GM12878 (cell line): ENCODE results near the gene WDR43. TPM values are rescaled to one million over a fixed set of nuclear protein-coding genes. Genes with fewer than 3 reads are reported as not detected.

Experiments
- ATAC-seq: fragments of 200-7000 bp; cut with Tn5 transposase; 3 replicates; pipeline ENCODE4 v1.9.1; 2020; ENCODE audit warnings: mild to moderate bottlenecking, moderate library complexity
- BruUV-seq: library from RNA; stranded (reverse); fragments of 400-500 nt; replicated peaks from 2 replicates; lab custom pipeline; 2021; lab: Mats Ljungman, UMichigan
- CTCF ChIA-PET: fragments of 300-600 bp; sonication (Branson Sonifier 250); formaldehyde crosslinking; extraction: SDS; loops from one replicate; lab custom pipeline; 2021; ENCODE audit warnings: inconsistent platforms; lab: Yijun Ruan, JAX
- POLR2A ChIA-PET: fragments of 350-600 bp; formaldehyde crosslinking; extraction: SDS; loops from one replicate; lab custom pipeline; 2021; ENCODE audit warnings: inconsistent platforms; lab: Charles Lee
- RAD21 ChIA-PET: fragments of 300-600 bp; sonication (Branson Sonifier 250); formaldehyde crosslinking; loops from one replicate; lab custom pipeline; 2023; ENCODE audit warnings: antibody characterized with exemption; ENCODE audit not compliant: unreplicated experiment; lab: Charles Lee
- SMC1A ChIA-PET: fragments of 300-600 bp; sonication (Branson Sonifier 250); formaldehyde crosslinking; loops from one replicate; lab custom pipeline; 2023; ENCODE audit not compliant: unreplicated experiment, uncharacterized antibody; lab: Charles Lee
- DNase-seq: peaks from one replicate; pipeline ENCODE4 v3.0.0-alpha.2; 2011; ENCODE audit warnings: low read depth, low spot score
- FAIRE-seq: peaks from 3 replicates; lab custom pipeline; 2011; peaks lifted over from hg19 to GRCh38; lab: Jason Lieb, UNC
- H2AFZ ChIP-seq: 2 replicates; pipeline ENCODE4 v1.6.0; 2011; ENCODE audit warnings: low read depth, low read length, control low read depth; ENCODE audit not compliant: control insufficient read depth
- H3K27ac ChIP-seq: 2 replicates; pipeline ENCODE4 v1.5.1; 2011; ENCODE audit warnings: control low read depth; ENCODE audit not compliant: control insufficient read depth, insufficient read depth
- H3K27me3 ChIP-seq, 2 experiments: replicated peaks in 1 of 2; 2 replicates each; pipeline versions ENCODE4 v1.6.0 to v1.6.1; 2011; ENCODE audit warnings: low read length in 1 of 2; ENCODE audit not compliant: control insufficient read depth in 2 of 2, insufficient read depth in 2 of 2
- H3K36me3 ChIP-seq, 2 experiments: 2 replicates each; pipeline ENCODE4 v1.5.1; 2011; ENCODE audit warnings: low read length in 1 of 2; ENCODE audit not compliant: control insufficient read depth in 2 of 2, insufficient read depth in 2 of 2
- H3K4me1 ChIP-seq: 2 replicates; pipeline ENCODE4 v1.6.1; 2011; ENCODE audit warnings: mild to moderate bottlenecking, low read length, moderate library complexity, mixed read lengths; ENCODE audit not compliant: control insufficient read depth, insufficient read depth
- H3K4me2 ChIP-seq: 2 replicates; pipeline ENCODE4 v1.6.0; 2011; ENCODE audit warnings: control low read depth; ENCODE audit not compliant: control insufficient read depth, insufficient read depth
- H3K4me3 ChIP-seq: fragments of 200-600 bp; sonication (generic); 2 replicates; pipeline ENCODE4 v1.5.1; 2016
- H3K79me2 ChIP-seq: 2 replicates; pipeline ENCODE4 v1.6.0; 2011; ENCODE audit warnings: low read length; ENCODE audit not compliant: control insufficient read depth, insufficient read depth
- H3K9ac ChIP-seq: 2 replicates; pipeline ENCODE4 v1.8.0; 2011; ENCODE audit warnings: low read length, control low read depth, mixed read lengths; ENCODE audit not compliant: control insufficient read depth, insufficient read depth
- H3K9me3 ChIP-seq: replicated peaks from 3 replicates; pipeline ENCODE4 v1.5.1; 2011; ENCODE audit warnings: mild to moderate bottlenecking, low read length; ENCODE audit not compliant: control insufficient read depth, insufficient read depth
- H4K20me1 ChIP-seq: 2 replicates; pipeline ENCODE4 v1.6.0; 2011; ENCODE audit not compliant: control insufficient read depth, insufficient read depth
- EZH2 ChIP-seq: IDR thresholded peaks from 2 replicates; pipeline ENCODE4 v1.6.1; 2012; ENCODE audit warnings: low read depth, mild to moderate bottlenecking, control low read depth, inconsistent platforms, low read length, borderline replicate concordance; ENCODE audit not compliant: control insufficient read depth
- MEF2A ChIP-seq: IDR thresholded peaks from 2 replicates; pipeline ENCODE4 v1.6.1; 2011; ENCODE audit warnings: low read depth, mild to moderate bottlenecking, low read length, moderate library complexity; ENCODE audit not compliant: insufficient read depth
- NRF1 ChIP-seq: conservative IDR thresholded peaks from 2 replicates; pipeline ENCODE4 v1.6.1; 2011; ENCODE audit warnings: mild to moderate bottlenecking, low read depth, low read length, improper control_type of control experiment
- SMARCA5 ChIP-seq: fragments of 450-650 bp; IDR thresholded peaks from 2 replicates; pipeline ENCODE4 v1.6.1; 2017; ENCODE audit warnings: mild to moderate bottlenecking
- SRF ChIP-seq, 2 experiments: IDR thresholded peaks; 2 replicates each; pipeline ENCODE4 v1.6.1; 2011; ENCODE audit warnings: low read depth in 2 of 2, low read length in 2 of 2, mild to moderate bottlenecking in 1 of 2, moderate library complexity in 1 of 2
- STAT1 ChIP-seq: fragments of 450-650 bp; conservative IDR thresholded peaks from 2 replicates; pipeline ENCODE4 v1.6.1; 2014; ENCODE audit warnings: antibody characterized with exemption, mild to moderate bottlenecking
- TBL1XR1 ChIP-seq: IDR thresholded peaks from 2 replicates; pipeline ENCODE4 v1.6.1; 2012; ENCODE audit warnings: low read depth, low read length, improper control_type of control experiment
- WGBS: methylation state at CpG from one replicate; pipeline ENCODE4 v1.1.6; 2016; ENCODE audit warnings: low lambda C conversion rate; ENCODE audit not compliant: insufficient replicate concordance, insufficient coverage; ENCODE audit errors: missing lambda C conversion rate; 5-methylcytosine and 5-hydroxymethylcytosine counted together
- in situ Hi-C: fragments of 300-500 bp; cut with MboI; formaldehyde crosslinking; loops from 9 replicates; pipeline ENCODE4 v1.14.3; 2018; ENCODE audit warnings: mixed read lengths
- intact Hi-C: fragments of 100-400 bp; cut with micrococcal nuclease; formaldehyde crosslinking; loops from one replicate; pipeline ENCODE4 v1.14.2; 2022; ENCODE audit not compliant: unreplicated experiment
- polyA plus RNA-seq, 11 experiments: library from polyadenylated mRNA; depleted of rRNA in 4 of 11; unstranded in 6 of 11; stranded (reverse) in 5 of 11; fragments of >200 nt; fragmentation: Nextera tagmentation in 4 of 11; fragmentation: Illumina TruSeq in 1 of 11; extraction: Ambion mirVana in 4 of 11; extraction: Trizol in 1 of 11; gene quantifications; 1 replicate in 1 of 11; 2 replicates in 10 of 11; pipeline versions ENCODE4 v1.2.1 to v1.2.3, GENCODE V29; 2011 to 2016; ENCODE audit warnings: inconsistent platforms in 2 of 11, missing spikeins in 2 of 11, low read depth in 1 of 11
- total RNA-seq, 4 experiments: library from RNA; depleted of rRNA in 3 of 4; stranded (reverse); fragments of >200 nt in 3 of 4; fragmentation: Illumina TruSeq in 1 of 4; extraction: Trizol in 1 of 4; gene quantifications; 2 replicates each; pipeline versions ENCODE4 v1.2.1 to v1.2.3, GENCODE V29; 2013 to 2021
- TF ChIP-seq, protein P1 (sequence below): fragments of 450-650 bp; formaldehyde crosslinking; IDR thresholded peaks from 2 replicates; pipeline ENCODE4 v1.4.0; 2020; ENCODE audit warnings: mild to moderate bottlenecking, moderate library complexity

WDR43 gene
- total and polyA plus RNA-seq, 10 of the 15 experiments (the other 5 are each of a cell fraction or from before 2014, with no cell fraction given): 39.3 to 153 (median 81.9) TPM

DNA sequence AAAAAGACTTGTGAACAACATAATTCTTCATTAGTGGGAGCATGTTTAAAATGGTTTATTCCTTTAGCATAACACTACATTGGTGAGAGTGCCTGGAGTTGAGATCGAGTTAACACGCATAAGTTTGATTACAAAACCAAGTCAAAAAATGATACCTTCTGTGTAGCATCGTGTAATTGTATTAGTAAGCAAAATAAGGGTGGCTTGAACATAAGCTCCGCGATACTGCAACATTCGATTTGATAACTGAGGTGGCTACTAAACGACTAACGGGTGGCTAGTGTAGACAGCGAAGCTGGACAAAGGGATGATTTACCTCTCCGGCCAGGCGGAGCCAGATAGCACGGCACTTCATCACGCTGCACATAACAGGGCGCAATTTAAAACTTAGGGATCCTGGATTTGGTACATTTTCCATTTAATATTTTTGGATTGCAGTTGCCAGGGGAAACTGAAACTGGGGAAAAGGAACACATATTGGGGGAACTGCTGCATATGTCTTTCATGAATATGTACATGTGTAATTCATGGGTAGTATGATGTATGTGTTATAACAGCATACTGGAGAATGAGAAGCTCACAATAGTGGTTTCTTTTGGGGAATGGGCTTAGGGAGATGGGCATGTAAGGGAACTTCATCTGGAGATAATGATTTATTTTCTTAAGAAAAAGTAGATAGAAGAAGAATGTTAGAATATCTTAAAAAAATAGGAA, 50.2 kb downstream of the WDR43 start:
- H2AFZ ChIP-seq: no peak overlapping the region
- H3K9me3 ChIP-seq: peaks cover 2% of the 10 kb centered on the region; the same call in 2 of the 3 replicates
- no peak overlapping the region for H3K9ac ChIP-seq
- in situ Hi-C loops (no loop called here), intact Hi-C loops (no loop called here)
- no peaks in the 10 kb centered on the region for H4K20me1 ChIP-seq
- no peak overlapping the region for H3K4me3 ChIP-seq
- TF ChIP-seq TBL1XR1 (no peak), EZH2 (no peak), NRF1 (no peak), SRF (IDR thresholded peaks at IDR 0.05; ENCODE audit: low read depth in 2 of 2, low read length in 2 of 2) (no peak), STAT1 (no peak), SMARCA5 (no peak), MEF2A (no peak)
- TF ChIP-seq, protein P1, sequence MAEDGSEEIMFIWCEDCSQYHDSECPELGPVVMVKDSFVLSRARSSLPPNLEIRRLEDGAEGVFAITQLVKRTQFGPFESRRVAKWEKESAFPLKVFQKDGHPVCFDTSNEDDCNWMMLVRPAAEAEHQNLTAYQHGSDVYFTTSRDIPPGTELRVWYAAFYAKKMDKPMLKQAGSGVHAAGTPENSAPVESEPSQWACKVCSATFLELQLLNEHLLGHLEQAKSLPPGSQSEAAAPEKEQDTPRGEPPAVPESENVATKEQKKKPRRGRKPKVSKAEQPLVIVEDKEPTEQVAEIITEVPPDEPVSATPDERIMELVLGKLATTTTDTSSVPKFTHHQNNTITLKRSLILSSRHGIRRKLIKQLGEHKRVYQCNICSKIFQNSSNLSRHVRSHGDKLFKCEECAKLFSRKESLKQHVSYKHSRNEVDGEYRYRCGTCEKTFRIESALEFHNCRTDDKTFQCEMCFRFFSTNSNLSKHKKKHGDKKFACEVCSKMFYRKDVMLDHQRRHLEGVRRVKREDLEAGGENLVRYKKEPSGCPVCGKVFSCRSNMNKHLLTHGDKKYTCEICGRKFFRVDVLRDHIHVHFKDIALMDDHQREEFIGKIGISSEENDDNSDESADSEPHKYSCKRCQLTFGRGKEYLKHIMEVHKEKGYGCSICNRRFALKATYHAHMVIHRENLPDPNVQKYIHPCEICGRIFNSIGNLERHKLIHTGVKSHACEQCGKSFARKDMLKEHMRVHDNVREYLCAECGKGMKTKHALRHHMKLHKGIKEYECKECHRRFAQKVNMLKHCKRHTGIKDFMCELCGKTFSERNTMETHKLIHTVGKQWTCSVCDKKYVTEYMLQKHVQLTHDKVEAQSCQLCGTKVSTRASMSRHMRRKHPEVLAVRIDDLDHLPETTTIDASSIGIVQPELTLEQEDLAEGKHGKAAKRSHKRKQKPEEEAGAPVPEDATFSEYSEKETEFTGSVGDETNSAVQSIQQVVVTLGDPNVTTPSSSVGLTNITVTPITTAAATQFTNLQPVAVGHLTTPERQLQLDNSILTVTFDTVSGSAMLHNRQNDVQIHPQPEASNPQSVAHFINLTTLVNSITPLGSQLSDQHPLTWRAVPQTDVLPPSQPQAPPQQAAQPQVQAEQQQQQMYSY (CRISPR knock-in tag): no peak
- no TSS peak for BruUV-seq
- no peaks in the 10 kb centered on the region for H3K27me3 ChIP-seq
- WGBS: 88% methylated on average over 14 of the region's 14 CpGs
- CTCF ChIA-PET: no interaction called here
- no peak overlapping the region for H3K4me2 ChIP-seq
- no peak for ATAC-seq
- no peak for FAIRE-seq
- SMC1A ChIA-PET: interaction anchor here (0.9 kb wide), 1 partner anchor 28 kb away, joined by 3 read pairs; no protein-coding TSS in a partner anchor
- H3K79me2 ChIP-seq: no peaks in the 10 kb centered on the region
- H3K36me3 ChIP-seq: peaks cover 15 to 35% of the 10 kb centered on the region in 2 experiments
- RAD21 ChIA-PET: no interaction called here
- H3K4me1 ChIP-seq: no peaks in the 10 kb centered on the region
- POLR2A ChIA-PET: no interaction called here
- H3K27ac ChIP-seq: no peak overlapping the region
- no peak for DNase-seq
